ENCODE data around the gene NDUFAF8.

NDUFAF8 gene, protein sequence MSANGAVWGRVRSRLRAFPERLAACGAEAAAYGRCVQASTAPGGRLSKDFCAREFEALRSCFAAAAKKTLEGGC

DNA sequence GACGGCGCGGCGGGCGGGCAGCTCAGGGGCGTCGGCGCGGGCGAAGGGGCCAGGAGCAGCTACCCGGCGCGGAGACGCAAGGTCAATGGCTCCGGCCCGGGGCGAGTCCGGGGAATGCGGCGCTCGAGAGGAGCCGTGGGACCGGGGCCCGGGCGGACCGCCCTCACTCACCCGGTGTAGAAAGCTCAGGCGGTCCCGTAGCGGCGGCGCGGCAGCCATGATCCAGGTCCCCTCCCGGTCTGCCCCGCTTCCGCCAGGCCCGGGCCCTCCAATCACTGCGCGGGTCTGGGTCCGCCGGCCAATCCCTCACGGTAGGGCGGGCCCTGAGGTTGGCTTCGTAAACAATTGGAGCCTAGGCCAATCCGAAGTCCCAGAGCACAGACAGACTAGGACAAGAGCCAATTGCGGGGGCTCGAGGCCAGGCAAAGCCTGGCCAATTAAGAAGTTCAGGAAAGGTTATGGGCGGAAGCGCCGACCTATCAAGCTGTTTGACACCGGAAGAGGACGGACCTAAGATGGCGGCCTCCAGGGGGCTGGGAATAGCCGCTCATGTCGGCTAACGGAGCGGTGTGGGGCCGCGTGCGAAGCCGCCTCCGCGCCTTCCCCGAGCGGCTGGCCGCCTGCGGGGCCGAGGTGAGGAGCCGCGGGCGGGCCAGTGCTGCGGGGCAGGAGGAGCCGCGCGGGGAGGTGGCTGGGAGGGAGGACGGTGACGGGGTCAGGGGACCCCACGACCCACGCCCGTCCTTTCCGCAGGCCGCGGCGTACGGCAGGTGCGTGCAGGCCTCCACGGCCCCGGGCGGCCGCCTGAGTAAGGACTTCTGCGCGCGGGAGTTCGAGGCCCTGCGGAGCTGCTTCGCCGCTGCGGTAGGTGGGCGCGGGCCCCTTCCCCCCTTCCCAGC lies at the start of gene NDUFAF8, which contains the start of gene TEPSIN:
NDUFAF8 (plus strand) TSS at position 504 of the 899 bp plus-strand sequence; CDS start at position 550, 46 bp downstream.
TEPSIN (minus strand) TSS at position 241 of the 899 bp plus-strand sequence; CDS start at position 219, 22 bp downstream.
- peak; percentile 99 for DNase-seq (ENCODE audit: low spot score)

- no peak for DNase-seq (ENCODE audit: low spot score)
Measured at GRCh38 chr17:81189670-81190530, 49.2 kb upstream of the NDUFAF8 start.

DNA sequence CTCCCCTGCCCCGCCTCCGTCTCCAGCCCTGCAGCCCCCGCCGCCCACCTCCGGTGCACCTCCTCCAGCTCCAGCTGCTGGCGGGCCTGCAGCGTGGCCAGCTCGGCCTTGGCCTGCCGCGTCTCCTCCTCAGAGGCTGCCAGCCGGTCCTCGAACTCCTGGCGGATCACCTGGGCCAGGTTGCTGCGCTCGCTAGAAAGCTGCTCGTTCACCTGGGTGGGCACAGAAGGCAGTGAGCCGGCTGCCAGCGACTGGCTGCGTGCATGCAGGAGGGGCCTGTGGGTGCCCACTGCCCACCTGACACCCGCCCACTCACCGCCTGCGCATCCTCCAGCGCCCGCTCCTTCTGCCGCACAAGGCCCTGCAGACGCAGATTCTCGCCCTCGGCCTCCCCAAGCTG lies 48.5 kb upstream of the NDUFAF8 start:
- no peak for DNase-seq (ENCODE audit: low spot score)

DNA sequence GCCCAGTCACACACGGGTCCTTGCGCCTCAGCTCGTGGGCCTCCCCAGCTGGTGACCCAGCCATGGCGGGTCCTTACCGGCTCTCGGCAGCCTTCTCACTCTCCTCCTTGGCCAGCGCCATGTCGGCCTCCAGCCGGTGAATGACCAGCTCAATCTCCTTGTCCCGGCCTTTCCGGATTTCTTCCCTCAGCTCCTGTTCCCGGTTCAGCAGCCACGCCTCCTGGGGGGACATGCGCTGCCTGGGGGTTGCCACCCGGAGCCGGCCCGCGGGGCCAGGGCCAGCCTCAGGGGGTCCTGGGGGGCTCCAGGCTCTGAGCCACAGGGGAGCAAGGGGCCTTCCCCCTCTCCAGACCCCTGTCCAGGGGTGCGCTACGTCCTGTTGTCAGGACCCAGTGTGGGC lies 48.0 kb upstream of the NDUFAF8 start:
- DNase-seq (ENCODE audit: low spot score): no peak

- no peak for DNase-seq (ENCODE audit: low spot score)
Measured at GRCh38 chr17:81191646-81192045, 47.5 kb upstream of the NDUFAF8 start.

- DNase-seq (ENCODE audit: low spot score): no peak
Measured at GRCh38 chr17:81192386-81193050, 46.6 kb upstream of the NDUFAF8 start.

DNA sequence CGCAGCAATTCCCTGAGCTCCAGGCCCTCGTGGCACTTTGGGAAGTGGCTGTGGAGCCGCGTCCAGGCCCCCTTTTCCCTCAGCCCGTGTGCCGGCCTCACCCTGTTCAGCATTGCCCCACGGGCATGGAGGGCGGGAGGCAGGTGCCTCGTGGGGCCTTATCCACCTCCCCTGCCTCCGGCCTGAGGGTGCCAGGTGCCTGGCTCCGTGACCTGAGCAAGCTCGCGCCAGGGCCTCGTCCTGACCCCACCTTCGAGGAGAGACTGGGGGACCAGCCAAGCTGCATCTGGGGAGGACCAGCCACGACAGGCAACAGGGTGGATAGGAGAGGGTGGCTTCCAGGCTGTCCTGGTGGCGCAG lies 46.1 kb upstream of the NDUFAF8 start:
- DNase-seq (ENCODE audit: low spot score): no peak

GRCh38 chr17:81193470-81194224 lies 45.5 kb upstream of the NDUFAF8 start:
- DNase-seq (ENCODE audit: low spot score): no peak

DNA sequence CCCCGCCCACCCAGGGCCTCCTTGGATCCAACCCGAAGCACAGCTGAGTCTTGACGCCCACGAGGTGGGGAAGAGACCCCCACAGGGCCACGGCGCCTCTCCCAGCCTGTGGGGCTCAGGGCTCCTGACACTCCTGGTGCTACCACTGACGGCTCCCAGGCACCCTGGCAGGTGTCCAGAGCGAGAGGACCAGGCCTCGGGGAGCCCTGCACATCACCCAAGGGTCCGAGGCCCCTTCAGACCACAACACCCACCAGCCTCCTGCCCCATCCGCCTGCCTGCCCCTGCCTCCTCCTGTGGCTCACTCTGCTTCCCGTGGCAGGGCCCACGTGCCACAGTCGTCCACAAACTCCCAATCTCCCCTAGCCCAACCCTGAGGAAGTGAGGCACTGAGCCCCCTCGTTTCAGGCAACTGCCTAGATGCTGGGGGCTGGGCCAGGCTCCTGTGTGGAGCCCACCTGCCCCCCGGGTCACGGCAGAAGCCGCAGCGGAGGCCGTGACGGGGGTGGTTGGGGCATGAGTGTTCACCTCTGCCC lies 44.8 kb upstream of the NDUFAF8 start:
- DNase-seq (ENCODE audit: low spot score): no peak

DNA sequence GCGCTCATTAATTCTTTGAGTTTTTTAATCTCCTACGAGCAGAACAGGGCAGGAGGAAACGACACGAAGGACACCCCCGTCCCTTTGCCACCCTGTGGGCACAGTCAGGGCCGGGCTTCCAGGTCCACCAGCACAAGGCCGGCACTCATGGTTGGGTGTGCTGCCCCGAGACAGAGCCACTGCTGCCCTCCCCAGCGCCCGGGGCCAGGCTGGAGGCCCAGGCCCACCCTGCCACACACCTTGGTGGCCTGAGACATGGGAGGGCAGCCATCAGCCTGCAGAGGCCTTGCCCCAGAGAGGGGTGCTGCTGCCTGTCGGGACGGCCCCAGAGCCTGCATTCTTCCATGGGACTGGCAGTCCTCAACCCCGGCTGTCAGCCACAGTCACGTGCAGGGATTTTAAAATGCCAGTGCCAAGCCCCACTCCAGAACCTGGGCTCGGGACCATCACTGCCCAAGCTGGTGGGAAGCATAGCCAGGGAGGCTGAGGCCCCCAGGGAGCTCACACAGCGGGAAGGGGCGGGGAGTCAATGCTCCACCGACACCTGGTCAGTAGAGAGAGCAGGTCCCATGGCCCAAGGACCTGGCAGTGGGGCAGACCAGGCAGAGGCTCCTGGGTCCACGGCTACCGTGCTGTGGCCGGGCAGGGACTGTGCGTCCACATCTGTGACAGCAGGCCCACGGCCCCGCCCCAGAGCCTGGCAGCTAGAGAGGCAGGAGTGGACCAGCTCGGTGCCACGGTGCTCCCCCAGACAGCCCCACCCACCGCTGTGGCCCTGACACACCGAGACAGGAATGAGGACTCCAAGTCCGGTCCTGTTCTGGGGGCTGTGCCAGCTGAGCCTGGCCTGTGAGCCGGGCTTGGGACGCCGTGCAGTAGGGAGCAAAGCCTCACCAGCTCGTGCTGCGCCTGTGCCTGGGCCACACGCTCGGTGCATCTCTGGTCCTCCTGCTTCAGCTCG lies 43.9 kb upstream of the NDUFAF8 start:
- no peak for DNase-seq (ENCODE audit: low spot score)

DNA sequence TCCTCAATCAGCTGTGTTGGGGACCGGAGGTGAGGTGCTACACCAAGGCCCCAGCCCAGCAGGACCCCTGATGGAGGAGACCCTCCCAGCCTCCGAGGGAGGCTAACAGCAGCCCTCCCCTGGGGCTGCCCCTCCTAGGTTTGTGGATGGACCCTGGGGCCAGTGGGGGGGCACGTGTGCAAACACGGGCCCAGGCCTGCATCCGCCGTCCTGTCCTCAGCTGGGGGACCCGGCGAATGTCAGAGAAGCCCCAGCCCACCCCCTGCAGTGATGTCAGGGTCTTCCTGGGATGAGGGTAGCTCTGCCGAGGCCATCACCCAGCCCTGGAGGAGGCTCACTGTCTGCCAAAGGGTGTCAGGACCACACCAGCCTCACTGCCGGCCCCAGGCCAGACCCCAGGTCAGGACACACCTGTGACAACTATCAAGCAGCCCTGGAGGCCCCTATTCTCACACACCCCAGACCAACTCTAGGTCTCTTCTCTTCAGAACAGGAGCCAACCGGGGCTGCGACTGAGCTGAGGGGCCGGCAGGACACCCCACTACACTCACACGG lies 43.1 kb upstream of the NDUFAF8 start:
- no peak for DNase-seq (ENCODE audit: low spot score)

GRCh38 chr17:81196505-81197408 lies 42.4 kb upstream of the NDUFAF8 start:
- no peak for DNase-seq (ENCODE audit: low spot score)

- DNase-seq (ENCODE audit: low spot score): no peak
Measured at GRCh38 chr17:81197409-81197795, 41.7 kb upstream of the NDUFAF8 start.

GRCh38 chr17:81197831-81198490 lies 41.2 kb upstream of the NDUFAF8 start:
- DNase-seq (ENCODE audit: low spot score): no peak

GRCh38 chr17:81198826-81199481 lies 40.2 kb upstream of the NDUFAF8 start:
- DNase-seq (ENCODE audit: low spot score): no peak

GRCh38 chr17:81199482-81199830 lies 39.7 kb upstream of the NDUFAF8 start:
- DNase-seq (ENCODE audit: low spot score): no peak

DNA sequence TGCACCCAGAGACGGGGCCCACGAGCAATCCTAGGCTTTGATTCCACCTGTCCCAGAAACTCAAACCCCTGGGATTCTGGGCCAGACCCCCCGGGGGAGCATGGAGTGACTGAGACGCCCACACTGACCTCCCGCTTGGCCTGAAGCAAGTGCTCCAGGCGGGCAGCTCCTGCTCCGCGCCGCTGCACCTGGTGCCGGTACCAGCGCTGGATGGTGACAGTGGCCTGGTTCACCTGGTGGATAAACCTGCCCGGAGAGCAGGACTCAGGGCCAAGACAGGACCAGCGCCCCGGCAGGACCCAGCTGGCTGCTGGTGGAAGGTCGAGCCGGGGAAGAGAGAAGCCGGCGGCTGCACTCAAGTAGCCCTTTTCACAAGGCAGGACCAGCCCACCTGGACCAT lies 38.9 kb upstream of the NDUFAF8 start:
- no peak for DNase-seq (ENCODE audit: low spot score)
